Measurements from ENCODE around the gene KCNA3. TPM values are rescaled to one million over a fixed set of nuclear protein-coding genes. Genes with fewer than 3 reads are reported as not detected.

Gene KCNA3
- total RNA-seq, 2 donors from 2014 or later = 0.20 to 0.27 TPM

- TF ChIP-seq, protein P1, sequence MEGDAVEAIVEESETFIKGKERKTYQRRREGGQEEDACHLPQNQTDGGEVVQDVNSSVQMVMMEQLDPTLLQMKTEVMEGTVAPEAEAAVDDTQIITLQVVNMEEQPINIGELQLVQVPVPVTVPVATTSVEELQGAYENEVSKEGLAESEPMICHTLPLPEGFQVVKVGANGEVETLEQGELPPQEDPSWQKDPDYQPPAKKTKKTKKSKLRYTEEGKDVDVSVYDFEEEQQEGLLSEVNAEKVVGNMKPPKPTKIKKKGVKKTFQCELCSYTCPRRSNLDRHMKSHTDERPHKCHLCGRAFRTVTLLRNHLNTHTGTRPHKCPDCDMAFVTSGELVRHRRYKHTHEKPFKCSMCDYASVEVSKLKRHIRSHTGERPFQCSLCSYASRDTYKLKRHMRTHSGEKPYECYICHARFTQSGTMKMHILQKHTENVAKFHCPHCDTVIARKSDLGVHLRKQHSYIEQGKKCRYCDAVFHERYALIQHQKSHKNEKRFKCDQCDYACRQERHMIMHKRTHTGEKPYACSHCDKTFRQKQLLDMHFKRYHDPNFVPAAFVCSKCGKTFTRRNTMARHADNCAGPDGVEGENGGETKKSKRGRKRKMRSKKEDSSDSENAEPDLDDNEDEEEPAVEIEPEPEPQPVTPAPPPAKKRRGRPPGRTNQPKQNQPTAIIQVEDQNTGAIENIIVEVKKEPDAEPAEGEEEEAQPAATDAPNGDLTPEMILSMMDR (conservative IDR thresholded peaks at IDR 0.05) = no peak
- no peak overlapping the region for H3K4me3 ChIP-seq (ENCODE audit: low read length)
- Mint-ChIP-seq H3K27me3 (ENCODE audit: insufficient read depth) (peaks cover 6% of the 10 kb centered on the region), H3K36me3 (ENCODE audit: low read depth) (no peaks in the 10 kb centered on the region), H3K4me1 (no peaks in the 10 kb centered on the region), H3K27ac (no peak overlapping the region), H3K4me3 (no peak overlapping the region), H3K9me3 (no peaks in the 10 kb centered on the region)
- peaks cover 9% of the 10 kb centered on the region for H3K27me3 ChIP-seq (ENCODE audit: control insufficient read depth, insufficient read depth, low read length, poor library complexity, severe bottlenecking)
- H3K27ac ChIP-seq (ENCODE audit: low read depth, low read length) = no peak overlapping the region
- H3K9ac ChIP-seq (ENCODE audit: extremely low read depth, low read length, poor library complexity, severe bottlenecking) = no peak overlapping the region
- WGBS, 2 experiments (ENCODE audit: insufficient coverage in 1 of 2, insufficient read length in 1 of 2) = 89% methylated on average over 1 of the region's 1 CpG; no CpG with 5 or more reads in 1 of the 2 experiments
- no peaks in the 10 kb centered on the region for H3K9me3 ChIP-seq (ENCODE audit: control insufficient read depth, low read length)
- DNase-seq = peak; percentile 22
- no peaks in the 10 kb centered on the region for H3K4me1 ChIP-seq (ENCODE audit: control insufficient read depth, insufficient read depth, low read length)
- no peaks in the 10 kb centered on the region for H3K36me3 ChIP-seq (ENCODE audit: control insufficient read depth, insufficient read depth, low read length)
Observed at GRCh38 chr1:110634086-110634454, 40.7 kb downstream of the KCNA3 start.

DNA sequence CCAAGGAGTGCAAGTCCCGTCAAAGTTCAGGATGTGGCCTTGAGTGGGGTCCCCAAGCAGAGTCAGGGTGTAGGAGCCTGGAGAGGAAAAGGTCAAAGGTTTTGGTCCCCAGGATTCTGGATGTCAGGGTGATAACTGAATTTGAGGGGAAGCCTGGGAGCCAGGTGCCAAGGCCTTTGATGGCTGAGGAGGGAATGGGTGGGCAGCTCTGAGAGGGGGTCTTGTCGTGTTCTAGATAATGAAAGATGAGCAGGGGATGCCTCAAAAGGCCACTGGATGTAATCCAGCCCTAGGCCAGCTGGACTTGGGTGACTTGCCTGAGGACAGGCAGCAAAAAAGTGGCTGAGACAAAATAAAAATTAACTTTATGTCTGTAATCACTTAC lies 41.1 kb downstream of the KCNA3 start:
- H3K4me3 Mint-ChIP-seq = no peak overlapping the region
- TF ChIP-seq, protein P1 (conservative IDR thresholded peaks at IDR 0.05) = no peak
- H3K9me3 Mint-ChIP-seq = no peaks in the 10 kb centered on the region
- Histone ChIP-seq H3K27me3 (ENCODE audit: control insufficient read depth, insufficient read depth, low read length, poor library complexity, severe bottlenecking) (peaks cover 9% of the 10 kb centered on the region), H3K27ac (ENCODE audit: low read depth, low read length) (no peak overlapping the region), H3K9me3 (ENCODE audit: control insufficient read depth, low read length) (no peaks in the 10 kb centered on the region), H3K36me3 (ENCODE audit: control insufficient read depth, insufficient read depth, low read length) (no peaks in the 10 kb centered on the region), H3K4me3 (ENCODE audit: low read length) (no peak overlapping the region), H3K4me1 (ENCODE audit: control insufficient read depth, insufficient read depth, low read length) (no peaks in the 10 kb centered on the region), H3K9ac (ENCODE audit: extremely low read depth, low read length, poor library complexity, severe bottlenecking) (no peak overlapping the region)
- H3K36me3 Mint-ChIP-seq (ENCODE audit: low read depth) = no peaks in the 10 kb centered on the region
- no peaks in the 10 kb centered on the region for H3K4me1 Mint-ChIP-seq
- H3K27me3 Mint-ChIP-seq (ENCODE audit: insufficient read depth) = peaks cover 7% of the 10 kb centered on the region
- DNase-seq = peak; percentile 19
- no peak overlapping the region for H3K27ac Mint-ChIP-seq
- WGBS, 2 experiments (ENCODE audit: insufficient coverage in 1 of 2, insufficient read length in 1 of 2) = 70 to 85% methylated on average over 2 of the region's 2 CpGs

- no peaks in the 10 kb centered on the region for H3K36me3 ChIP-seq (ENCODE audit: control insufficient read depth, insufficient read depth, low read length)
- Mint-ChIP-seq H3K27ac (no peak overlapping the region), H3K4me3 (no peak overlapping the region), H3K4me1 (no peaks in the 10 kb centered on the region), H3K27me3 (ENCODE audit: insufficient read depth) (peaks cover 13% of the 10 kb centered on the region), H3K9me3 (no peaks in the 10 kb centered on the region), H3K36me3 (ENCODE audit: low read depth) (no peaks in the 10 kb centered on the region)
- no peak overlapping the region for H3K27ac ChIP-seq (ENCODE audit: low read depth, low read length)
- H3K9ac ChIP-seq (ENCODE audit: extremely low read depth, low read length, poor library complexity, severe bottlenecking) = no peak overlapping the region
- WGBS, 2 experiments (ENCODE audit: insufficient coverage in 1 of 2, insufficient read length in 1 of 2) = 81 to 83% methylated on average over 4 to 6 of the region's 6 CpGs
- DNase-seq = peak; percentile 17
- H3K9me3 ChIP-seq (ENCODE audit: control insufficient read depth, low read length) = no peaks in the 10 kb centered on the region
- TF ChIP-seq, protein P1 (conservative IDR thresholded peaks at IDR 0.05) = no peak
- H3K27me3 ChIP-seq (ENCODE audit: control insufficient read depth, insufficient read depth, low read length, poor library complexity, severe bottlenecking) = peaks cover 13% of the 10 kb centered on the region
- H3K4me3 ChIP-seq (ENCODE audit: low read length) = no peak overlapping the region
- no peaks in the 10 kb centered on the region for H3K4me1 ChIP-seq (ENCODE audit: control insufficient read depth, insufficient read depth, low read length)
Observed at GRCh38 chr1:110631836-110632620, 42.7 kb downstream of the KCNA3 start.
